ENCODE measurements around the gene C11orf52. TPM values are rescaled to one million over a fixed set of nuclear protein-coding genes. Genes with fewer than 3 reads are reported as not detected.
"Not testable (repeated sequence)": the region's sequence is repeated elsewhere in the genome, so short reads cannot be mapped to it uniquely, and the experiment has no call there.

Gene C11orf52
- total RNA-seq, 6 experiments from 2014 or later, result 0.35 to 0.96 (median 0.64) TPM

DNA sequence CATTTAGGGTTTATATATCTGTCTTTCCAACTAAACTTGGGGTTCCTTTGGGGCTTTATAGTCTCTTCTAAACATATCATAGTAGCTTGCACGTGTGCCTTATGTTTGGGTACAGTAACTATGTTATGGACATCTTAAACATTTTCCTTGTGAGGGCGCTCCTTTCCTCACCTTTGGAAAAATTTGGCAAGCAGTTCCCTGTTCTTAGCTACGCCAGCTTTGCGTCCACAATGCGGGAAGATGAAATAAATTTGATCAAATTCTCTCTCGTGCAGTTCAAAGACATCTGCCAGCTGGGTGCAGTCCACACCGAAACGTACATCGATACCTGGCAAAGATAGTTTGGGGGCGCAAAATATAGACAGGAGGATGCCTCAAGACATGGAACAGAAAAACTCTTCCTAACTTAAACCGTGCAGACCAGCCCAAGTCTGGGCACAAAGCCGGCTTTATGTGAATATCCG lies 40.3 kb upstream of the C11orf52 start:
- Mint-ChIP-seq H3K27me3 (ENCODE audit: insufficient read depth) (no peaks in the 10 kb centered on the region), H3K27ac (peak overlapping the region; percentile 99), H3K36me3 (ENCODE audit: low read depth) (peaks cover 5% of the 10 kb centered on the region), H3K4me3 (peak overlapping the region; percentile 93), H3K4me1 (ENCODE audit: low read depth) (peaks cover 17% of the 10 kb centered on the region), H3K9me3 (no peaks in the 10 kb centered on the region)
- TF ChIP-seq, protein P1, sequence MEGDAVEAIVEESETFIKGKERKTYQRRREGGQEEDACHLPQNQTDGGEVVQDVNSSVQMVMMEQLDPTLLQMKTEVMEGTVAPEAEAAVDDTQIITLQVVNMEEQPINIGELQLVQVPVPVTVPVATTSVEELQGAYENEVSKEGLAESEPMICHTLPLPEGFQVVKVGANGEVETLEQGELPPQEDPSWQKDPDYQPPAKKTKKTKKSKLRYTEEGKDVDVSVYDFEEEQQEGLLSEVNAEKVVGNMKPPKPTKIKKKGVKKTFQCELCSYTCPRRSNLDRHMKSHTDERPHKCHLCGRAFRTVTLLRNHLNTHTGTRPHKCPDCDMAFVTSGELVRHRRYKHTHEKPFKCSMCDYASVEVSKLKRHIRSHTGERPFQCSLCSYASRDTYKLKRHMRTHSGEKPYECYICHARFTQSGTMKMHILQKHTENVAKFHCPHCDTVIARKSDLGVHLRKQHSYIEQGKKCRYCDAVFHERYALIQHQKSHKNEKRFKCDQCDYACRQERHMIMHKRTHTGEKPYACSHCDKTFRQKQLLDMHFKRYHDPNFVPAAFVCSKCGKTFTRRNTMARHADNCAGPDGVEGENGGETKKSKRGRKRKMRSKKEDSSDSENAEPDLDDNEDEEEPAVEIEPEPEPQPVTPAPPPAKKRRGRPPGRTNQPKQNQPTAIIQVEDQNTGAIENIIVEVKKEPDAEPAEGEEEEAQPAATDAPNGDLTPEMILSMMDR (IDR thresholded peaks at IDR 0.05), result no peak
- DNase-seq, result peak; percentile 10

DNA sequence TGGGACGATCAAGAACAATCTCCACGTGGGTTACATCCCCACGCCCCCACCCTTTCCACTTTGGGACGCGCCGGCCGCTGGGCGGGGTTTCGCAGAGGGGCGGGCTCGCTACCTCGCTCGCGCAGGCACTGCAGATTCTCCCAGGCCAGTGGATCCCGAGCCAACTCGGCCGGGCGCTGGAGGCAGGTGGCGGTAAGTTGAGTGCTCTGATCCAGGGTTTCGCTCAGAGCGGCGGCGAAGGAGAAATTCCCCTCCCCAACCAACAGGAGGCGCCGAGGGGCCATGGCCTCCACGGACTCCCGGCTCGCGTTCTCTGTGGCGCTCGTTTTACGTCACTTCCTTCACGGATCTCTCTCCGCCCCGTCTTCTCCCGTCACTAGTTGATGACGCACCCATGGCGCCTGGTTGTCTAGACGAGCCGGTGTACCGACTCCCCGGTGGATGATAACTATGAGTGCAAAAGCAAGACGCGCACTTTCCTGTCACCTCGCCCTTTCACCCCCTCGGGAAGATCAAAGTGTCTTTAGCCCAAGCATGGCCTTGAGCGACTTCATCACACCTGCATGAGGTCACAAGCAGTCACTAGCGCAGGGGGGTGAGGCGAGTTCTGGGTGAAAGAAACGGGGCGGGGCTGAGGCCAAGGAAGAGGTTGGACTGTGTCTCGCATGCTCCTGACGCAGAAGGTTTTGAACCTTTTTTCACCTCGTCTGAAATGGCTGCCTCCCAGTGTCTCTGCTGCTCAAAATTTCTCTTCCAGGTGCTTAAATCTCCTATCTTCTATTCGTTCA lies 39.7 kb upstream of the C11orf52 start, which contains the start of the genes CFAP68 and FDXACB1:
Gene CFAP68, plus strand, starts transcription at position 693 of the 788 bp plus-strand sequence. Its CDS starts 20 bp downstream, at position 713.
Gene FDXACB1, minus strand, starts transcription at position 317 of the 788 bp plus-strand sequence. Its CDS starts 33 bp downstream, at position 284.
- DNase-seq, result peak; percentile 95
- Mint-ChIP-seq H3K4me3 (peak within 1 kb of the TSS; percentile 93), H3K36me3 (ENCODE audit: low read depth) (peaks cover 5% of the 10 kb centered on the region), H3K27ac (peak within 1 kb of the TSS; percentile 99), H3K4me1 (ENCODE audit: low read depth) (peaks cover 17% of the 10 kb centered on the region), H3K9me3 (no peaks in the 10 kb centered on the region), H3K27me3 (ENCODE audit: insufficient read depth) (no peaks in the 10 kb centered on the region)
- TF ChIP-seq, protein P1 (IDR thresholded peaks at IDR 0.05), result peak; percentile 95

DNA sequence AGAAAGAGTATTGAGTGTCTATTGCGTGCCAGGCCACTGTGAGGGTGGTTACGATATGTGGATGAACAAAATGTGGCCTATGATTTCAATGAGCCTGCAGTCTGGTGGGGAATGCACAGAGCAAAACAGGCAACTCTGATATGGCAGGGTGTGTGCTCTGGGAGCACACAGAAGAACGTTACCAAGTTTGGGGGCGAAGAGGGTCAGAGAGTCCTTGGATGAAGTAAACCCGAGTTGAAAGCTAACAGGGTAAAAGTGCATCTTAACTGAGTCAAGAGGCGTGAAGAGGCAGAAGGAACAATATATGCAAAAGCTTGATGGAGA lies 39.1 kb upstream of the C11orf52 start:
- Mint-ChIP-seq H3K4me3 (peak overlapping the region; percentile 93), H3K36me3 (ENCODE audit: low read depth) (peaks cover 5% of the 10 kb centered on the region)
- TF ChIP-seq, protein P1 (IDR thresholded peaks at IDR 0.05), result no peak

DNA sequence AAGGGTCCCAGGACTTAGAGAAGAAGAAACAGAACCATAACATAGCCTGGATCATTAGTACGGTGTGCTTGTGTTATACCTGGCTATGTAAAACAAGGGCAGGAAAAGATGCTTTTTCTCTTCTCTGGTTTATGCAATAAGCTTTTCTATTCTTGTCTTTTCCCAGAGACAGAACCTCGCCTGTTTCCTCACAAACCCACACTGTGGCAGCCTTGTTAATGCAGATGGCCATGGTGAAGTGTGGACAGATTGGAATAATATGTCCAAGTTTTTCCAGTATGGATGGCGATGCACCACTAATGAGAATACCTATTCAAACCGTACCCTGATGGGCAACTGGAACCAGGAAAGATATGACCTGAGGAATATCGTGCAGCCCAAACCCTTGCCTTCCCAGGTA lies 36.5 kb upstream of the C11orf52 start:
- H3K9me3 Mint-ChIP-seq, result no peaks in the 10 kb centered on the region
- H3K27me3 Mint-ChIP-seq (ENCODE audit: insufficient read depth), result no peaks in the 10 kb centered on the region
- TF ChIP-seq, protein P1 (IDR thresholded peaks at IDR 0.05), result no peak
- H3K4me3 Mint-ChIP-seq, result no peak overlapping the region
- H3K4me1 Mint-ChIP-seq (ENCODE audit: low read depth), result peaks cover 17% of the 10 kb centered on the region
- peaks cover 5% of the 10 kb centered on the region for H3K36me3 Mint-ChIP-seq (ENCODE audit: low read depth)
- no peak for DNase-seq
- H3K27ac Mint-ChIP-seq, result no peak overlapping the region

More for the DNA sequence above, 39.1 kb upstream of the C11orf52 start:
- no peaks in the 10 kb centered on the region for H3K27me3 Mint-ChIP-seq (ENCODE audit: insufficient read depth)
- H3K4me1 Mint-ChIP-seq (ENCODE audit: low read depth), result peaks cover 17% of the 10 kb centered on the region
- H3K9me3 Mint-ChIP-seq, result no peaks in the 10 kb centered on the region
- no peak for DNase-seq
- H3K27ac Mint-ChIP-seq, result peak overlapping the region; percentile 99

DNA sequence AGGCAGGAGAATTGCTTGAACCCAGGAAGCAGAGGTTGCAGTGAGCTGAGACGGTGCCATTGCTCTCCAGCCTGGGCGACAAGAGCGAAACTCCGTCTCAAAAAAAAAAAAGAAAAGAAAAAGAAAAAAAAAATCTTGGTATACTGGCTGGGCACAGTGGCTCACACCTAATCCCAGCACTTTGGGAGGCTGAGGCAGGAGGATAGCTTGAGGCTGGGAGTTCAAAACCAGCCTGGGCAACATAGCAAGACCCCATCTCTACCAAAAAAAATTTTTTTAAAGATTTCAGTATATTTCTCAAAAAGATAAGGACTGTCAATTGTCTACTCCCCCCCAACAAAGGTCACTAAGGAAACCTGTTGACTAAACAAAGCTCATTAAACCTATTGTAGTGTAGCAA lies 33.7 kb upstream of the C11orf52 start:
- not testable (repeated sequence) for H3K4me3 Mint-ChIP-seq; H3K9me3 Mint-ChIP-seq; H3K36me3 Mint-ChIP-seq (ENCODE audit: low read depth); H3K27me3 Mint-ChIP-seq (ENCODE audit: insufficient read depth); H3K4me1 Mint-ChIP-seq (ENCODE audit: low read depth); DNase-seq; H3K27ac Mint-ChIP-seq

DNA sequence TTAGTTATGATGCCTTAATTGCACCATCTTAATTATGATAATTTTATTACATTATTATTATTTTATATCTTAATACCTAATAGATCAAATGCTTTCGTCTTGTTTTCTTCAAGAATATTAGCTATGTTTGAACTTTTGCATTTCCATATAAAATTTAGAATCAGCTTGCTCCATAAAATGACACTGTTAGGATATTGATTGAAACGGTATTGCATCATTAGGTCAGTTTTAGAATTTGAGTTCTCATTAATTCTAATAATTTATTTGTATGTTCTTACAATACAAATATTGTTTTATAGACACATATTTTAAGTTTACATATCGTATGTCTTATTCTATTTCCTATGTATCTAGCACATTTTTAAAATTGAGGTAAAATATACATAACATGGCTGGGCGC lies 32.7 kb upstream of the C11orf52 start:
- TF ChIP-seq, protein P1 (IDR thresholded peaks at IDR 0.05), result no peak
- H3K27me3 Mint-ChIP-seq (ENCODE audit: insufficient read depth), result peaks cover 7% of the 10 kb centered on the region
- DNase-seq, result no peak
- H3K9me3 Mint-ChIP-seq, result no peaks in the 10 kb centered on the region
- no peak overlapping the region for H3K4me3 Mint-ChIP-seq
- no peaks in the 10 kb centered on the region for H3K36me3 Mint-ChIP-seq (ENCODE audit: low read depth)
- no peak overlapping the region for H3K27ac Mint-ChIP-seq
- no peaks in the 10 kb centered on the region for H3K4me1 Mint-ChIP-seq (ENCODE audit: low read depth)
